GM10266 (cell line): Measurements from ENCODE around the gene ST6GALNAC5.

Source experiments
- DNase-seq: peaks from one replicate; pipeline ENCODE4 v3.0.0; 2012; ENCODE audit errors: extremely low spot score
- CTCF ChIP-seq: IDR thresholded peaks from 2 replicates; pipeline ENCODE4 v1.5.1; 2012; ENCODE audit warnings: mild to moderate bottlenecking, low read depth; ENCODE audit not compliant: control insufficient read depth, insufficient read depth; ENCODE audit errors: missing control alignments

ST6GALNAC5 gene

GRCh38 chr1:76909311-76909710, 42.0 kb downstream of the ST6GALNAC5 start:
- TF ChIP-seq CTCF, result no peak
- DNase-seq, result no peak

DNA sequence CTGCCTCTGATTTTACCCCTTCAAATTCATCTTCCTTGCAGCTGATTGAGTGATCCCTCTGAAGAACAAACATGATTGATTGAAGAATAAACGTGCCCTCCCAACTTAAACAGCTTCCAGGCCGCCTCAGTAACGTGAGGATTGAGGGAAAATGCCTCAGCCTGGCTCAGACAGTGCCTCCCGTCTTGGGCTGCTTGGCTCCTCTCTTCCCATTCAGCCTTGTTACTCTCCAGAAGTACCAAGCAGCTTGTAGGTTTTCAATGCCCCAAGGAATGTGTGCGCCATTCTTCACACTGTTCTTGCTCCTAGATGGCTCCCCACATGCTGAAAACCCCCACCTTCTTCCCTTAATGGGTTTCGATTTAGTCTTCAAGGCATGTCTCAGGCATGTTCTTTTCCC, 51.8 kb downstream of the ST6GALNAC5 start:
- TF ChIP-seq CTCF, result no peak

DNA sequence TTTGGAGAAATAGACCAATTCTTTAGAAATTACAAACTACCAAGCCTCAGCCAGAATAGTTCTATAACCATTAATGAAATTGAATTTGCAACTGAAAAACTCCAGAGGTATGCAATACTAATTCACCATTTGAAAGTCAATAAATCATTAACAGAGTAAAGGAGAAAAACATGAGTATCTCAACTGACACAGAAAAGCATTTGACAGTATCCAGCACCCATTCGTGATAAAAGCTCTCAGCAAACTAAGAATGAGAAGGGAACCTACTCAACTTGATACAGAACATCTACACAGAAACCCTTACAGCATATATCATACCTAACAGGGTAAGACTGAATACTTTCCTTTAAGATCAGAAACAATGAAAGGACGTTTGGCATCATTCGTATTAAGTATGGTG, 54.3 kb downstream of the ST6GALNAC5 start:
- TF ChIP-seq CTCF, result no peak

More for the DNA sequence above, 51.8 kb downstream of the ST6GALNAC5 start:
- DNase-seq, result no peak

DNA sequence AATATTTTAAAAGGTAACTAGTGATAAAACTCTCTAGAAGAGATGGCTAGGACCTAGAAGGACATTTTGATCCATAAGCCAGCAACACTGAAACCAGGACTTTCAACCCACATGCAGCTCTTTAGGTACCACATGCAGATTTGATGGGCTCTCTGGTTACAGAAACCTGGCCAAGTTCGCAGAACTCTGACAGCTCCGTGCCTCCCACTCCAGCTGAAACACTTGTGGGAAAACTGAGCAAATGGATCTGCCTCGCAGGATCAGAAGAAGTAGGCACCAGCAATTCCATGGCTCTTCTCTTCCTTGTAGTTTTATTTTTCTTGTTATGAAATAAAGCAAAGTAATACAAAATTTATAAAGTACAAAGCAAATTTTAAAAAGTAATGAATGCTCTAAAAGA, 58.5 kb downstream of the ST6GALNAC5 start:
- TF ChIP-seq CTCF, result no peak
- no peak for DNase-seq

More for the DNA sequence above, 54.3 kb downstream of the ST6GALNAC5 start:
- DNase-seq, result no peak

- DNase-seq, result no peak
- TF ChIP-seq CTCF, result no peak
Measured at GRCh38 chr1:76928522-76928921, 61.2 kb downstream of the ST6GALNAC5 start.

GRCh38 chr1:76929136-76929535, 61.9 kb downstream of the ST6GALNAC5 start:
- no peak for DNase-seq
- TF ChIP-seq CTCF, result no peak

DNA sequence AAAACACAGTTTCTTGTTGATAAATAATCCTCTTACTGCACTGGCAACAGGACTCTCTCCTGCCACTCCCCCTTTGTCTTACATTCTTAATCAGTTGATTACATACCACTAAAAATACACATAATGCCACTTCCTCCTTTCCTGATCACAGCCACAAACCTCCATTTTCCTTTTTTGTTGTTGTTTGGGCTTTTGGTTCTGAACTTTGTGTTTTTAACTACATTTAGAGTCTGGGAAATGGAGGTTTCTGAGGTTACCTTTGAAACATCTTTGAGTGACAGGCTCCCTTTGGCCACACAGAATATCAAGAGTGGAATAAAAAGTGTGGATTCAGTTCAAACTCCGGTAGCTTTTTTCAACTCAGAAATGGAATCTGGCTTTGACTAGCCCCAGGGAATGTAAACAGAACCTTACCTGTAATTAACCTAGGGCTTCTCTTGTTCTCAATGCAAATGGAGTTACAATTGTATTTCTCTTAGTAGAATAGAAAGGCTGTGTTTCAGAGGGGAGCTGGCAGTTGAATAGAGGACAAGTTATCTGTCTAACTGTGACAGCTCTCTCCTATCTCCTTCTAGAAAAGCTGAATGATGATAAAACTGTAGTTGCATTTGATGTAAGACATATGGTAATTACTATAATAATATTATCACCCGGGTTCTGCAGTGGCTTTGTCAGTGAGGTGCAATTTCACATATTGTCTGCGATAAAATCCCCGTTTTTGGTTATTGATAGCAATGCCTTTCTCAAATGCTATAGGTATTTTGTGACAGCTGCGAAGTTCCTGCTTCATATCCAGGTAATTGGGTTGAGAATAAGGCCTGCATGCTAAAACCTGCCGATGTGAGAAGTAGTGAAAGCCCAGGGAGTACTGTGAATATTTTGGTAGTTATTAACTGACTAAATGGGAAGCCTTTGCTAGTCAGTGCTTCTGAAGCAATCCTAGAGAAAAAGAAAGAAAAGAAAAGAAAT, 66.9 kb downstream of the ST6GALNAC5 start:
- DNase-seq, result no peak
- TF ChIP-seq CTCF, result no peak
